GM18498 (cell line): ENCODE results near the gene ALDH1L1.

ENCODE experiments used
- ATAC-seq: cut with Tn5 transposase; IDR thresholded peaks from one replicate; pipeline ENCODE4 v1.9.1; 2021; ENCODE audit warnings: mild to moderate bottlenecking, moderate library complexity; ENCODE audit not compliant: unreplicated experiment

Gene ALDH1L1

DNA sequence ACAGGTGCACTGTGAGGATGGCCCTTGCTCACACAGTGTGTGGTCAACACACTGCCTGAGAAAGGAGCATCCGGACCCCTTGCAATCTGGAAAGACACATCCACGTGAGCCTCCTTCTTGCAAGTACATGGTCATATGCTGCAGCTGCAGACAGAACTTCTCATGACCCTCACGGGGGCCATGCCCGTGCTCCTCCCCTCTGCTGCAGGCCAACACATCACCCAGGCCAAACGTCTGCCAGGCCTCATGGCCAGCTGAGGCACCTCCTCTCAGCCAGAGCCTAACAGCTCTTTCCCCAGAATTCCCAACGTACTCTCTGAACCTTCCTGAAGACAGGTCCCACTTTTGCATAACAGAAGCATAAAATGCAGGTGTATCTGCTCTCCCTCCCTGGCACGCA is 121.7 kb downstream of the ALDH1L1 start:
- no peak for ATAC-seq

DNA sequence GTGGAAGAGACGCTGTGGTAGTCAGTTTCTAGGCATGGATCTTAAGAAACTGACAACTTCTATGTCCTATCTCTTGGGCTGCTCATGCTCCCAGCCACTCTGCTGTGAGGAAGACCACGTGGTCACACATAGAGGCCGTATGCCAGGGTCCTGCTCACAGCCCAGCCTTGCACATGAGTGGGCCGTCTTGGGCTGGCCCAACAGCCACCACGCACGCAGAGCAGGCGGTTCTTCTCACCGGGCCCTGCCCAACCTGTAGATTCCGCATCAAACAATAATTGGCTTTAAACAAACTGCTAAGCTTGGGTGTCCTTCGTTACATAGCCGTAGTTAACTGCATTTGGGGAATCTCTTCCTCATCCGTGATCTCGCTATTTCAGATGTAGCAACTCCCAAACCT is 122.5 kb downstream of the ALDH1L1 start:
- no peak for ATAC-seq

DNA sequence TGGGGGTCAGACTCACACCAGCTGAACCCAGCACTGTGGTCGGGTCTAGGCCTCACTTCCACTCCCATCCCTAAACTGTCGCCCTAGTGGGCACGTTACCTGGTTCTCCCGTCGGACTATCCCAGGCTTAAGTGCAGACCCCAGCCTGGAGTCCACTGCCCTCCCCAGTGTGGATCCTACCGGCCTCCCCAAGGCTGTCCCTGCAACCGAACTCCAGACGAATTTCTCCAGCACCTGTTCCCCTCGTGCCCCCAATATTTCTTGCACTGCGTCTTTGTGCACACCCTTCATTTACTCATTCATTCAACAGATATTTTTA is 122.9 kb downstream of the ALDH1L1 start:
- ATAC-seq: no peak

DNA sequence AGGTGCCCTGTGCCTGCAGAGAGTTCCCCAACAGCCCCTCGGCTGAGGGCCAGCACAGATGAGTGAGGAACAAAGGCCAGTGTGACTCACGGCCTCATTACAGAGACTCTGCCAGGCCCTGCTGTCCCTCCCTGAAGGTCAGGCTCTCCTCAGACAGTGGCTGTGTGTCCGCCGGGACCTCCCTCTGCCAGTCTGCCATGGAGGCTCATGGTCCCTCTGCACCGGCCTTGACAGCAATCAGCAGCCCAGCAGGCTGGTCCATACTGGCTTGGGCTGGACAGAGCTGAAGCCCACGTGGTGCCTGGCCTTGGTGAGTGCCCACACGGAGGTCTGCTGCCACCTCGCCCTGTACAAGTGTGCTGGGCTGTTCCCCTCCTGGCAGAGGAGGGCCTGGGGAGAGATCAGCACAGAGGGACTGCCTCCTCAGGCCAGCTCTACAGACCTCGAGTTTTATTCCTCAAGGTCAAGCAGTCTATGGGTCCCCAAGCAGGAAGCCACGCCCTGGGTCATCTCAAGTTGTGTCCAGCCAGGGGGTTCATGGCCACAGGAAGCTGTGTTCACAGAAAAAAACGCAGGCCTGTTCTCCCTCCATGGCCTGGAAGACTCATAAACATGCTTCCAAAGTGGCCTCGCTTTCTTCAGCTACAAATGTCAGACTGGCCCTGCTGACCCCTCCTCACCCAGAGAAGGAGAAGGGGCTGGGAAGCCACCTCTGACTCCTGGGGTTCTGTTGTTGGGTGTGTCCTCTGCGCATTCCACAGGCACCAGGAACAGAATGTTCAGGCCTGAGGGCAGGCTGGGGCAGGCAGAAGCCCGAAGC is 123.5 kb downstream of the ALDH1L1 start:
- ATAC-seq: no peak

DNA sequence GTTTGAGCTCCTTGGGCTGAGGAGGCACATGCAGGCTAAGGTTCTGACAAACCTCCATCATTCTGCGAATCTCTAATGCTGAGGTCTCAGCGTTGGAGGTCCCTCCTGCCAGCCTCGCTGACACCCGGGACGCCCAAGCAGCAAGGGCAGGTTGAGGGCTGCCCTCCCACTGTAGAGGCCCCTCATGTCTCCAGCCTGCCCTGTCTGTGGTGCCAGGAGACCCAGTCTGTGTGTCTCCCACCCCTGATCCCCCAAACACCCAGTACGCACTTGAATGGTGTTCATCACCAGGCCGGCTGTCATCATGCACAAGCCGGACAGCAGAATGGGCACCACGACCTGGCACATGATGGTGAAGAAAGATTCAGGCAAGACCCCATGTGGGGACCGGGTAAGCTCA is 124.3 kb downstream of the ALDH1L1 start:
- ATAC-seq: no peak

DNA sequence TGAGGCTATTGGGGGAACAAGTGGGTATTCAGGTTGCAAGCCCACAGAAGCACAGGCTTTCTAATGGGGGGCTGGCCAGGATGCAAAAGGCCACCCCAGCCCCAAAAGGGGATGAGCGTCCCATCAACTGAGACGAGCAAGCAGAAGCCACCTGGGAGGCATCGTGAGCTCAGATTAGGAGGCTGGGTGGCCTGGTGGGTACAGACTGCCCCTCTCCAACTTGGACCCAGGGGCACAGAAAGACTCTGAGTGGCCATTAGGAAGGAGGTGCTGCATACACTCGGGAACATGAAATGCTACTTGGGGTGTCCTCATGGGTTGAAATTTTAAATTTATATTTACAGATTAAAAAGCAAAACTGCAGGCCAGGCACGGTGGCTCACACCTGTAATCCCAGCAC is 125.5 kb downstream of the ALDH1L1 start:
- no peak for ATAC-seq

DNA sequence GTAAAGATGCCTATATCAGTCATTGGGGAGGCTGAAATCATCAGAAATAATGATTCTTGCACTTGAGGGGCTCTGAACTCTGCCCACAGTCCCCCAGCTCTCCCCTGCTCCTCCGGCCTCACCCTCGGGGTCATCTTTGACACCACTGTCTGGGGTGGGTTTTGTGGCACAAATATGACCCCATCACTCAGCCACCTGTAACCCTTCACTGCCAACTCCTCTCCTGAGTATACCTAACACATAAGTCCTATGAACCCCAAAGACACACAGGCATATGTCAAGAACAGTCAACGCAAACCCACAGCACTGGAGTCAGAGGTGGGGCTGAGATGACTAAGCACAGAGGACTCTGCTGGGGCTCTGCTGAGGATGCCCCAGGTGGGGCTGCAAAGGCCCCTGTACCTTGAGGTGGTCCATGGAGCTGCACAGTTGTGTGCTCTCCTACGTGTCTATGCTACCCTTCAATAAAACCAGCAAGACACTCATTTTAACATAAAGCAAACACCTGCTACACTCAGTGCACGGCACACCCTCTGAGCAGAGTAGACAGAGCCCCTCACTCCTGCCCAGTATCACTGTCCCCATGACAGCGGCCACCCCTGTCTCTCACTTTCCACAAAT is 126.3 kb downstream of the ALDH1L1 start:
- no peak for ATAC-seq
